NOMO-1 treated with DMSO at 0.1 percent for 48 hours (cell line): ENCODE measurements around the gene ALPP.
"Not testable (repeated sequence)": the region's sequence is repeated elsewhere in the genome, so short reads cannot be mapped to it uniquely, and the experiment has no call there.

Experiments used
- DNase-seq: peaks from one replicate; lab custom pipeline; 2025; ENCODE audit not compliant: unreplicated experiment; lab: John Stamatoyannopoulos, UW

The ALPP gene

DNA sequence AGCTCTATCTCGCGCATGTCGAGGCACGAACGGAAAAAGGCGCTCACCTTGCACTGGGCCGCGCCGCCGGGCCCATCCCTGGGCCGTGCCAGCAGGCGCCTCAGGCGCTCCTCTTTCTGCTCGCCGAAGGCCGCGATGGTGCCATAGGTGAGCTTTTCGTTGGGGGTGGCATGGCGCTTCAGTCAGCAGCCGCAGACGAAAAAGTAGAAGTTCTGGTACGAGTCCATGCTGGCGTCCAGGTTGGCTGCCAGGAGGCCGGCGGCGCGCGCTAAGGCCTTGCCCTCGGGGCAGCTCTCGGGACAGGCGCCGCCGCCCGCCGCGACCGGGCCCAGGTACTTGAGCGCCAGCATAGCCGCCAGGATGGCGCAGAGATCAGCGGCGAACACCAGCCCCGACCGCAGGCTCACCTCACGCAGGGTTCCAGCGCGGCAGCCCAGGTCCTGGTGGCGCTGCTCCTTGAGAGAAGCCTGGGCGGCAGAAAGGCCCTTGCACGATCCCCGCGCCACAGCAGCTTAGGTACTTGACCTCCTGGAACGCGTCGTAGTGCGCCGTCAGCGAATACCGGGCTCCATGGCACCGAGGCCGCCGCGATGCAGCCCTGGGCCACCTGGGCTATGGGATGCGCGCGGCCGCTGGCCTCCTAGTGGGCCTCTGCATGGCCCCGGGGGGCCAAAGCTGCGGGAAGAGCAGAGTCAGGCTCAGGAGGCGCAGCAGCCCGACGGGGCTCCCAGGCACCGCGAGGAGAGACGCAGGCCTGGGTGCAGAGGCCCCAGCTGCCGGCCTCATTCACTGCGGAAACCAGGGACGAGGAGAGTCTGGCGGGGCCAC lies 40.9 kb downstream of the ALPP start:
- DNase-seq: no peak

DNA sequence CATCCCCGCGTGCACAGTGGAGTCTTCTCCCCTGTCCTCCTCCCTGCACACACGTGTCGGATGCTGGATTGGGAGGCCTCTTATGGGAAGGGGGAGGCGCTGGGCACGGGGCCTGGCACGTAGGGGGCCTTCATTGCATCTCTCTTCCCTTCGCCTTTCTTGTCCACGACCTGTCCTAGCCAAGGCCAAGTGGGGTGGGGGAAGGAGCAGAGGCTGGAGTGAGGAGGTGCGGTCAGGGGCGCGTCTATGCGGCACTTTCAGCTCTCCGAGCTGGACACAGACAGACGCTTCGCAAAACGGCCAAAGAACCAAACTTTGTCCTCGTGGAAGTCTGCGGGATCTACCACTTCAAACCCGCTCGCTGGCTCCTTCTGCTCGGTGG lies 41.5 kb downstream of the ALPP start:
- DNase-seq: no peak

DNA sequence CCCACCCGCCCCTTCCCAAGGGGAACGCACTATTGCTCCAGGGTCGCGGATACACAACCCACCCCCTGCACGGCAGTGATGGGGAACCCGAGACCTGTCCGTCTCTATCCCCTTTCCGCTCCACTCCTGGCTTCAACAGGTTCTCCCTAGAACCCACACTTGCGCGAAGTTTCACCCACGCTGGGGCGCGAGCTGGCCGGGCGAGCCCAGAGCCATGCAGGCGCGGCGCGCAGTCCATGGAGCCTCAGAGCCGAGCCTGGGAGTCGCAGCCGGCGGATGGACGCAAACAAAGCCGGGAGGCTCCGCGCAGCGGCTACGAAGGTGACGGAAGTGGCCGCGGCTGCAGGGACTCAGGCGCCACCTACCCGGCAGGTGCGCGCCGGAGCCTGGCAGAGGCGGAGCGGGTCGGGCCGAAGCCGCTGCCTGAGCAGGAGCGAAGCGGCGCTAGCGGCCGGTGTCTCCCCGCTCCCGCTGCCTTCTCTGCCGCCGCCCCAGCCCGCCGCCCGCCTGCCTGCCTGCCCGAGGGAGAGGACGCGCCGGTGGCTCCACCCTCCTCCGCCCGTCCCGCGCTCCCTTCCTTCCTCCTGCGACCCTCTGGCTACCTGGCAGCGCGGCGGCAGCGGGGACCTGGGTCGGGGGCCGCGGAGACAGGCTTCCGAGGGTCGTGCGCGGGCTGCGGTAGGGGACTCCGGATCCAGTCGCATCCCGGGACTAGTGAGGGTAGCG lies 42.1 kb downstream of the ALPP start:
- no peak for DNase-seq

DNA sequence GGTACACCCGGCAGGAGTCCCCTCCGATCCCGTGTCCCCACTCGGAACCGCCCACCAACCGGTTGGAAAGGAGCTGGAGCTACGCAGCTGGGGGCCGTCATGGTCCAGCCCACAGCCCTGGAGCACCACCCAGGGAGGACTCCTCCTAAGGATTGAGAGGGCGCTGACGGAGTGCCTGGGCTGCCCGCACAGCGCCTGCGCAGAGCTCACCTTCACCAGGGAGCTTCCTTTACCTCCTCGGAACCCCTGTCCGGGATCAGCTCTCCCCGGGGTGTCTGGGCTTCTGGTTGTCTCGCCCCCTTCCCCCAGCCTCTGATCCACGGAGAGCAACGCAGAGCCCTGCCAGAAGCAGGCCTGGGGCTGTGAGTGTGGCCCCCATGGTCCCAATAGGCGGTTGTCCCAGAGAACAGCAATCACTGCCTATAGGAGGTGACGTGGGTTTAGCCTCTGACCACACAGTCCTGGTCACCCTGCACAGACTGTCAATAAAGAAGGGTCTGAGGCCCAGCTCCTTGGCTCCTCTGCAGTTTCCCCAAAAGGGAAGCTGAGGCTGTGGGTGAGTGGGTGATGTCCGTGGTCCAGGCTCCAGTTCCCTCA lies 42.7 kb downstream of the ALPP start:
- no peak for DNase-seq

DNA sequence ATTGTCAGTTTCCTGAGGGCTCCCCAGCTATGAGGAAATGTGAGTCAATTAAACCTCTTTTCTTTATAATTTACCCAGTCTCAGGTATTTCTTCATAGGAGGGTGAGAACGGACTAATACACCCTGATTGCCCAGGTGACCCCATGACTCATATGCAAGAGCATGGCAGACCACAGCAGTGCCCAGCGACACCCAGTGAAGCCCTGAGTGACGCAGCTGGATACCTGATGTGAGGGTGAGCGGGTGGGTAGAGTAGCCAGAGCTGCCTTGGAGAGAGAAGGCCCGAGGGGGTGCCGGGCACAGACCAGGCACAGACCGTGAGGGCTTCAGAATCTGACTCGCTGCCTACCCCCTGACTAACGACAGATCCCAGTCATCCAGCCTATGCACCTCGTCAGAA lies 43.5 kb downstream of the ALPP start:
- no peak for DNase-seq

DNA sequence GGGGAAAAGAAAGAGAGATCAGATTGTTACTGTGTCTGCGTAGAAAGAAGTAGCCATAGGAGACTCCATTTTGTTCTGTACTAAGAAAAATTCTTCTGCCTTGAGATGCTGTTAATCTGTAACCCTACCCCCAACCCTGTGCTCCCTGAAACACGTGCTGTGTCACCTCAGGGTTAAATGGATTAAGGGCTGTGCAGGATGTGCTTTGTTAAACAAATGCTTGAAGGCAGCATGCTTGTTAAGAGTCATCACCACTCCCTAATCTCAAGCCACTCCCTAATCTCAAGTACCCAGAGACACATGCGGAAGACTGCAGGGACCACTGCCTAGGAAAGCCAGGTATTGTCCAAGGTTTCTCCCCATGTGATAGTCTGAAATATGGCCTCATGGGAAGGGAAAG lies 44.4 kb downstream of the ALPP start:
- DNase-seq: not testable (repeated sequence)

DNA sequence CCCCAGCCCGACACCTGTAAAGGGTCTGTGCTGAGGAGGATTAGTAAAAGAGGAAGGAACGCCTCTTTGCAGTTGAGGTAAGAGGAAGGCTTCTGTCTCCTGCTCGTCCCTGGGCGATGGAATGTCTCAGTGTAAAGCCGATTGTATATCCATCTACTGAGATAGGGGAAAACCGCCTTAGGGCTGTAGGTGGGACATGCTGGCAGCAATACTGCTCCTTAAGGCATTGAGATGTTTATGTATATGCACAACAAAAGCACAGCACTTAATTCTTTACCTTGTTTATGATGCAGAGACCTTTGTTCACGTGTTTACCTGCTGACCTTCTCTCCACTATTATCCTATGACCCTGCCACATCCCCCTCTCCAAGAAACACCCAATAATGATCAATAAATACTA lies 44.9 kb downstream of the ALPP start:
- not testable (repeated sequence) for DNase-seq

DNA sequence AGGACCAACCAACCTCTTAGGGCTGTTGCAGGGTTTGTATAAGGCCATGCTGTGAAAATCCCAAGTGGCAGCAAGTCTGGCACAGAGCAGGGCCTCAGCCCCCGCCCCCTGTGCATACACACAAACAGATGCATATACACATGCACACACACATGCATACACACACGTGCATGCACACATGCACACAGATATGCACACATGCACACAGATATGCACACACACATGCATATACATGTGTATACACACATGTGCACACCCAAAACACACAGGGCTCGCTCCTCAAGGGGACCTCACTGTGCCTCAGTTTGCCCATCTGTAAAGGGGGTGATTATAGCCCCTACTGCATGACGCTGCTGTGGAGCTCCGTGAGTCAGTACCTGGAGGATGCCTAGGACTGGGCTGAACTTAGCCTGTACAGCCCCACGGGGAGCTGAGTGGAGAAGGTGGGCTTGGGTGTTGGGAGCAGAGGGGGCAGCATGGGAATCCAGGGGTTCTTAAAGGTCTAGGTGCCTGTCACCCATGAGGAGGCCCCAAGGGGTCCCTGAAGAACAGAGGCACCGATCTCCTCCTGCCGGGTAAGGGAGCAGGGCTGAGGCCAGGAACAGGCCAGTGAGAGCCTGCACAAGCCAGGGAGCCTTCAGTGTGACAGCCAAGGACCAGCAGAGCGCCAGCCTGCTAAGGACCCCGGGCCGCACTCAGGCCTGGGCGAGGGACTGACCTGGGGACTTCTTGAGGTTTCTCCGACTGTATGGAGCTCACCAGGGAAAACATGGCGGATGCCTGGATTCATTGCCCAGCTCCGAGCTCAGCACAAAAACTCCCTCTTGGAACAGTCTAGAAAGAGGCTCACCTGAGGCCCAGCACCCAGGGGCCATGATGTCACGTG lies 53.4 kb downstream of the ALPP start:
- no peak for DNase-seq
